Measurements from ENCODE around the gene DXO. TPM values are rescaled to one million over a fixed set of nuclear protein-coding genes. Genes with fewer than 3 reads are reported as not detected.

The DXO gene
- 11.6 and 13.0 TPM in 2 replicates for total RNA-seq

GRCh38 chr6:31971993-31972708, at the start of gene DXO:
DXO (minus strand) TSS chr6:31972138; CDS start chr6:31971675, 463 bp downstream.

GRCh38 chr6:32014547-32014946, 42.6 kb upstream of the DXO start, which contains the start of gene C4B:
C4B (plus strand) TSS chr6:32014795; CDS start chr6:32014846, 51 bp downstream.

GRCh38 chr6:31981744-31982143, 9.8 kb upstream of the DXO start, which contains the start of gene C4A:
C4A (plus strand) TSS chr6:31982057; CDS start chr6:31982108, 51 bp downstream.

GRCh38 chr6:31958741-31959739, 12.9 kb downstream of the DXO start, which contains the start of the genes NELFE and SKIC2:
NELFE (minus strand) TSS chr6:31958971; CDS start chr6:31958446, 525 bp downstream.
SKIC2 (plus strand) TSS chr6:31959175; CDS start chr6:31959193, 18 bp downstream.

GRCh38 chr6:31945507-31946369, 26.2 kb downstream of the DXO start, which contains the start of gene CFB:
CFB (plus strand) TSS chr6:31946095; CDS start chr6:31946222, 127 bp downstream.

GRCh38 chr6:31927242-31927862, 44.6 kb downstream of the DXO start, which contains the start of gene C2:
C2 (plus strand) TSS chr6:31927717; CDS start chr6:31927753, 36 bp downstream.

Small RNA genes lying within 50 kb of the gene (small RNA-seq; reads per million reads assigned to genes)
- gene AL645922.1 = not detected

Other genes starting within 250 kb of the DXO start
- gene MPIG6B, start 248.8 kb downstream of the DXO start, total RNA-seq = not detected in 2 replicates
- 76.2 and 84.3 TPM in 2 replicates for gene DDAH2, start 242.8 kb downstream of the DXO start, total RNA-seq
- gene CLIC1, start 235.6 kb downstream of the DXO start, total RNA-seq = 597 and 600 TPM in 2 replicates
- gene MSH5, start 232.1 kb downstream of the DXO start, total RNA-seq = 10.7 and 12.3 TPM in 2 replicates
- gene SAPCD1, start 209.5 kb downstream of the DXO start, total RNA-seq = 0.54 and 1.4 TPM in 2 replicates
- gene VWA7, start 194.8 kb downstream of the DXO start, total RNA-seq = 1.0 and 1.9 TPM in 2 replicates
- 38.3 and 45.2 TPM in 2 replicates for gene VARS1, start 176.4 kb downstream of the DXO start, total RNA-seq
- gene LSM2, start 165.2 kb downstream of the DXO start, total RNA-seq = 28.3 and 32.4 TPM in 2 replicates
- gene HSPA1L, start 156.9 kb downstream of the DXO start, total RNA-seq = 1.0 and 1.4 TPM in 2 replicates
- gene HSPA1A, start 156.6 kb downstream of the DXO start, total RNA-seq = 91.1 and 137 TPM in 2 replicates
- 123 and 152 TPM in 2 replicates for gene HSPA1B, start 144.4 kb downstream of the DXO start, total RNA-seq
- gene NEU1, start 109.3 kb downstream of the DXO start, total RNA-seq = 48.6 and 57.6 TPM in 2 replicates
- gene SLC44A4, start 93.1 kb downstream of the DXO start, total RNA-seq = 0.22 TPM in 1 of 2 replicates, not detected in the other
- gene EHMT2, start 74.4 kb downstream of the DXO start, total RNA-seq = 41.4 and 51.4 TPM in 2 replicates
- gene ZBTB12, start 70.1 kb downstream of the DXO start, total RNA-seq = 1.3 and 1.9 TPM in 2 replicates
- 19.1 and 22.0 TPM in 2 replicates for gene C2, start 44.4 kb downstream of the DXO start, total RNA-seq
- gene CFB, start 26.0 kb downstream of the DXO start, total RNA-seq = 26.9 and 34.6 TPM in 2 replicates
- 97.0 and 105 TPM in 2 replicates for gene NELFE, start 13.2 kb downstream of the DXO start, total RNA-seq
- gene SKIC2, start 13.0 kb downstream of the DXO start, total RNA-seq = 35.3 and 40.4 TPM in 2 replicates
- 4.0 and 8.2 TPM in 2 replicates for gene C4A, start 9.9 kb upstream of the DXO start, total RNA-seq
- gene C4B, start 42.7 kb upstream of the DXO start, total RNA-seq = 2.4 and 3.4 TPM in 2 replicates
- gene CYP21A2, start 66.3 kb upstream of the DXO start, total RNA-seq = 0.13 TPM in 1 of 2 replicates, not detected in the other
- gene TNXB, start 137.2 kb upstream of the DXO start, total RNA-seq = 23.9 and 41.1 TPM in 2 replicates
- gene ATF6B, start 156.1 kb upstream of the DXO start, total RNA-seq = 21.6 and 33.5 TPM in 2 replicates
- gene FKBPL, start 158.2 kb upstream of the DXO start, total RNA-seq = 4.6 and 8.8 TPM in 2 replicates
- gene PRRT1, start 179.8 kb upstream of the DXO start, total RNA-seq = 0.39 and 0.54 TPM in 2 replicates
- gene PPT2, start 182.0 kb upstream of the DXO start, total RNA-seq = 10.6 and 20.8 TPM in 2 replicates
- gene EGFL8, start 192.5 kb upstream of the DXO start, total RNA-seq = 0.86 and 1.7 TPM in 2 replicates
- 26.8 and 31.0 TPM in 2 replicates for gene AGPAT1, start 203.9 kb upstream of the DXO start, total RNA-seq
- gene RNF5, start 206.3 kb upstream of the DXO start, total RNA-seq = 23.9 and 32.4 TPM in 2 replicates
- 0.54 and 0.78 TPM in 2 replicates for gene AGER, start 212.1 kb upstream of the DXO start, total RNA-seq
- 17.1 and 20.8 TPM in 2 replicates for gene PBX2, start 218.1 kb upstream of the DXO start, total RNA-seq
- 0.86 and 1.0 TPM in 2 replicates for gene GPSM3, start 220.5 kb upstream of the DXO start, total RNA-seq

Data from articular chondrocyte of knee joint (primary cell).